Measurements from ENCODE around the gene PIP5KL1. TPM values are rescaled to one million over a fixed set of nuclear protein-coding genes. Genes with fewer than 3 reads are reported as not detected.

PIP5KL1 gene
- total and polyA plus RNA-seq, 4 donors, result 2.0 to 9.0 (median 4.9) TPM

DNA sequence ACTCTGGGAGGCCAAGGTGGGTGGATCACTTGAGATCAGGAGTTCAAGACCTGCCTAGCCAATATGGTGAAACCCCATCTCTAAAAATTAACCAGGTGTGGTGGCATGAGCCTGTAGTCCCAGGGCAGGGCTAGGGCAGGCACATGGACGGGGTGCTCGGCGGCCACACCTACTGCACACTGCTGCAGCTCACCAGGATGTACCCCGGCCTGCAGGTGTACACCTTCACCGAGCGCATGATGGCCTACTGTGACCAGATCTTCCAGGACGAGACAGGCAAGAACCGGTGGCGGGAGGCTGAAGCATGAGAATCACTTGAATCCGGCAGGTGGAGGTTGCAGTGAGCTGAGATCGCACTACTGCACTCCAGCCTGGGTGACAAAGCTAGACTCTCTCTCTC is 16.9 kb downstream of the PIP5KL1 start:
- H3K4me1 ChIP-seq (ENCODE audit: control insufficient read depth in 5 of 5, insufficient read depth in 5 of 5, low read length in 5 of 5), result peaks cover 0 to 15% (median 13%) of the 10 kb centered on the region in 5 donors
- H3K4me3 ChIP-seq, result no peak overlapping the region
- no peak overlapping the region for H3K27ac ChIP-seq (ENCODE audit: low read depth in 1 of 2, low read length in 1 of 2)
- H3K36me3 ChIP-seq (ENCODE audit: control insufficient read depth in 4 of 4, insufficient read depth in 4 of 4, low read length in 4 of 4), result peaks cover 0 to 28% (median 3%) of the 10 kb centered on the region in 4 donors
- no peak overlapping the region for H3K9ac ChIP-seq (ENCODE audit: insufficient read depth in 1 of 2, low read length in 2 of 2)
- DNase-seq (no peak), ATAC-seq (ENCODE audit: insufficient read depth, low FRiP score) (no peak)
- no peaks in the 10 kb centered on the region for H3K27me3 ChIP-seq (ENCODE audit: control insufficient read depth in 3 of 3, insufficient read depth in 3 of 3, low read length in 2 of 3)
- H3K9me3 ChIP-seq (ENCODE audit: control insufficient read depth in 4 of 4, insufficient read depth in 3 of 4, low read length in 3 of 4), result no peaks in the 10 kb centered on the region
- TF ChIP-seq, protein P1, sequence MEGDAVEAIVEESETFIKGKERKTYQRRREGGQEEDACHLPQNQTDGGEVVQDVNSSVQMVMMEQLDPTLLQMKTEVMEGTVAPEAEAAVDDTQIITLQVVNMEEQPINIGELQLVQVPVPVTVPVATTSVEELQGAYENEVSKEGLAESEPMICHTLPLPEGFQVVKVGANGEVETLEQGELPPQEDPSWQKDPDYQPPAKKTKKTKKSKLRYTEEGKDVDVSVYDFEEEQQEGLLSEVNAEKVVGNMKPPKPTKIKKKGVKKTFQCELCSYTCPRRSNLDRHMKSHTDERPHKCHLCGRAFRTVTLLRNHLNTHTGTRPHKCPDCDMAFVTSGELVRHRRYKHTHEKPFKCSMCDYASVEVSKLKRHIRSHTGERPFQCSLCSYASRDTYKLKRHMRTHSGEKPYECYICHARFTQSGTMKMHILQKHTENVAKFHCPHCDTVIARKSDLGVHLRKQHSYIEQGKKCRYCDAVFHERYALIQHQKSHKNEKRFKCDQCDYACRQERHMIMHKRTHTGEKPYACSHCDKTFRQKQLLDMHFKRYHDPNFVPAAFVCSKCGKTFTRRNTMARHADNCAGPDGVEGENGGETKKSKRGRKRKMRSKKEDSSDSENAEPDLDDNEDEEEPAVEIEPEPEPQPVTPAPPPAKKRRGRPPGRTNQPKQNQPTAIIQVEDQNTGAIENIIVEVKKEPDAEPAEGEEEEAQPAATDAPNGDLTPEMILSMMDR (IDR thresholded peaks at IDR 0.05; ENCODE audit: control extremely low read depth, extremely low read depth), result no peak
- WGBS, 2 donors, result 90 to 97% methylated on average over 11 of the region's 11 CpGs

DNA sequence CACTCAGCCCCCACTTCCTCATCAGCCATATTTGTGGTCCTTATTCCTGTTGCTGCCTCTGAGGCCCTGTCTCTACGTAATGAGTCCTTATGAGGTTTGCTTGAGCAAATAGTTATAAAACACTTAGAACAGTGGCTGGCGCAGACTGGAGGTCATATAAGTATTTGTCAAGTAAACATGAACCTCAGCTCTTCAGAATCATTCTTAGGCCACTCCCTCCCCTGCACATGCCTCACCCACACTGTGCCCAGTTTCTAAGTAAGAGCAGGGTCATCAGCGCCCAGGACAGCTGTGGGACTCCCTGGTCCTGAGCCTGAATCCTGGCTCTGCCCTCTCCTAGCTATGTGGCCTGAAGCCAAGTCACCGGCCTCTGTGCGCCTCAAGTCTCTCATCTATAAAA is 17.7 kb downstream of the PIP5KL1 start:
- no peaks in the 10 kb centered on the region for H3K9me3 ChIP-seq (ENCODE audit: control insufficient read depth in 4 of 4, insufficient read depth in 3 of 4, low read length in 3 of 4)
- H3K4me1 ChIP-seq (ENCODE audit: control insufficient read depth in 5 of 5, insufficient read depth in 5 of 5, low read length in 5 of 5), result peaks cover 0 to 15% (median 8%) of the 10 kb centered on the region in 5 donors
- DNase-seq (peak; percentile 49 to 83 (median 68)), ATAC-seq (ENCODE audit: insufficient read depth, low FRiP score) (peak; percentile 13)
- H3K27ac ChIP-seq (ENCODE audit: low read depth in 1 of 2, low read length in 1 of 2), result peak overlapping the region in 1 of 2 donors; percentile 48
- no peak overlapping the region for H3K4me3 ChIP-seq
- no peak overlapping the region for H3K9ac ChIP-seq (ENCODE audit: insufficient read depth in 1 of 2, low read length in 2 of 2)
- peaks cover 2 to 34% (median 4%) of the 10 kb centered on the region in 4 donors for H3K36me3 ChIP-seq (ENCODE audit: control insufficient read depth in 4 of 4, insufficient read depth in 4 of 4, low read length in 4 of 4)
- WGBS, 2 donors, result 69 to 76% methylated on average over 5 of the region's 5 CpGs
- TF ChIP-seq, protein P1 (IDR thresholded peaks at IDR 0.05; ENCODE audit: control extremely low read depth, extremely low read depth), result no peak
- H3K27me3 ChIP-seq (ENCODE audit: control insufficient read depth in 3 of 3, insufficient read depth in 3 of 3, low read length in 2 of 3), result no peaks in the 10 kb centered on the region

DNA sequence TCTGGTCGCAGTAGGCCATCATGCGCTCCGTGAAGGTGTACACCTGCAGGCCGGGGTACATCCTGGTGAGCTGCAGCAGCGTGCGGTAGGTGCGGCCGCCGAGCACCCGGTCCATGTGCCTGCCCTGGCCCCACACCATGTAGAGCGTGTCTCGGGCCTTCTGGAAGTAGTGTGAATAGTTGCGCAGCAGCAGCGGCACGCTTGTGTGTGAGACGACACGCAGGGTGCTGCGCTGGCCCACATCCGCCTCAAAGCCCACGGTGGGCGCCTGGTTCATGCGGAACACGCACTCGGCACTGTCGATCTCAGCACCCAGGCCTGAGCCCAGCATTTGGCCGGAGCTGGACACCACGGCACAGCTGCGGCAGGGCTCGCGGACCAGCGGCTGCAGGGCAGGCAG is 18.3 kb downstream of the PIP5KL1 start:
- Histone ChIP-seq H3K9ac (ENCODE audit: insufficient read depth in 1 of 2, low read length in 2 of 2) (no peak overlapping the region), H3K4me1 (ENCODE audit: control insufficient read depth in 5 of 5, insufficient read depth in 5 of 5, low read length in 5 of 5) (peaks cover 0 to 13% (median 8%) of the 10 kb centered on the region in 5 donors), H3K27me3 (ENCODE audit: control insufficient read depth in 3 of 3, insufficient read depth in 3 of 3, low read length in 2 of 3) (no peaks in the 10 kb centered on the region), H3K27ac (ENCODE audit: low read depth in 1 of 2, low read length in 1 of 2) (peak overlapping the region in 1 of 2 donors; percentile 48), H3K4me3 (no peak overlapping the region), H3K36me3 (ENCODE audit: control insufficient read depth in 4 of 4, insufficient read depth in 4 of 4, low read length in 4 of 4) (peaks cover 2 to 36% (median 4%) of the 10 kb centered on the region in 4 donors), H3K9me3 (ENCODE audit: control insufficient read depth in 4 of 4, insufficient read depth in 3 of 4, low read length in 3 of 4) (no peaks in the 10 kb centered on the region)
- TF ChIP-seq, protein P1 (IDR thresholded peaks at IDR 0.05; ENCODE audit: control extremely low read depth, extremely low read depth), result no peak
- 91 to 94% methylated on average over 31 of the region's 31 CpGs for WGBS, 2 donors
- ATAC-seq (ENCODE audit: insufficient read depth, low FRiP score) (no peak), DNase-seq (no peak)
